ENCODE data around the gene L2HGDH. TPM values are rescaled to one million over a fixed set of nuclear protein-coding genes. Genes with fewer than 3 reads are reported as not detected.

L2HGDH gene
- total and polyA plus RNA-seq, 9 of the 15 experiments (the other 6 are each of a cell fraction or from before 2014, with no cell fraction given): 1.7 to 16.1 (median 10.5) TPM

DNA sequence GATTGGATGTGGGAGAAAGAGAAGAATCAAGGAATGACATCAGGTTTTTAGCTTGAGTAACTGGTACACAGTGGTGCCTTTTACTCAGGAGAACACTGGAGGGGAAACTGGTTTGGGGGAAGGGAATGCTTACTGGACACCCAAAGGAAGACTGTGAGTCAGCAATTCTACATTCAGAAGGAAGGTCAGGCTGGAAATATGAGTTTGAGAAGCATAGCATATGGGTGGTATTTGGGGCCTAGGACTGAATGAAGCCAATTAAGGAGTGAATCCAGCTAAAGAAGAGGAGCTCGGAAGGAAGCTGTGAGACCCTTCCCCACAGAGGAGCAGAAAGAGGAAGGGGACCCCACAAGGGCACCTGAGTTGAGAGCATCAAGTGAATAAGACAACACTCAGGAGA is 35.5 kb upstream of the L2HGDH start (continued):
- TF ChIP-seq, protein P1, sequence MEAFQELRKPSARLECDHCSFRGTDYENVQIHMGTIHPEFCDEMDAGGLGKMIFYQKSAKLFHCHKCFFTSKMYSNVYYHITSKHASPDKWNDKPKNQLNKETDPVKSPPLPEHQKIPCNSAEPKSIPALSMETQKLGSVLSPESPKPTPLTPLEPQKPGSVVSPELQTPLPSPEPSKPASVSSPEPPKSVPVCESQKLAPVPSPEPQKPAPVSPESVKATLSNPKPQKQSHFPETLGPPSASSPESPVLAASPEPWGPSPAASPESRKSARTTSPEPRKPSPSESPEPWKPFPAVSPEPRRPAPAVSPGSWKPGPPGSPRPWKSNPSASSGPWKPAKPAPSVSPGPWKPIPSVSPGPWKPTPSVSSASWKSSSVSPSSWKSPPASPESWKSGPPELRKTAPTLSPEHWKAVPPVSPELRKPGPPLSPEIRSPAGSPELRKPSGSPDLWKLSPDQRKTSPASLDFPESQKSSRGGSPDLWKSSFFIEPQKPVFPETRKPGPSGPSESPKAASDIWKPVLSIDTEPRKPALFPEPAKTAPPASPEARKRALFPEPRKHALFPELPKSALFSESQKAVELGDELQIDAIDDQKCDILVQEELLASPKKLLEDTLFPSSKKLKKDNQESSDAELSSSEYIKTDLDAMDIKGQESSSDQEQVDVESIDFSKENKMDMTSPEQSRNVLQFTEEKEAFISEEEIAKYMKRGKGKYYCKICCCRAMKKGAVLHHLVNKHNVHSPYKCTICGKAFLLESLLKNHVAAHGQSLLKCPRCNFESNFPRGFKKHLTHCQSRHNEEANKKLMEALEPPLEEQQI (IDR thresholded peaks at IDR 0.05): no peak
- TF ChIP-seq NR4A1 (CRISPR knock-in tag; IDR thresholded peaks at IDR 0.05) (no peak), NR4A1 (tag; IDR thresholded peaks at IDR 0.05) (no peak), YY1 (IDR thresholded peaks at IDR 0.05; ENCODE audit: borderline replicate concordance in 1 of 3, control insufficient read depth in 1 of 3, extremely low read depth in 1 of 3, insufficient read depth in 3 of 3, insufficient read length in 1 of 3, insufficient replicate concordance in 2 of 3, low read depth in 1 of 3, low read length in 2 of 3) (no peak), ASH1L (IDR thresholded peaks at IDR 0.05; ENCODE audit: borderline replicate concordance, low read depth, partially characterized antibody) (no peak), ZKSCAN1 (IDR thresholded peaks at IDR 0.05; ENCODE audit: low read depth, low read length) (no peak), NFIX (CRISPR knock-in tag; IDR thresholded peaks at IDR 0.05; ENCODE audit: low read depth) (no peak), NUFIP1 (IDR thresholded peaks at IDR 0.05; ENCODE audit: partially characterized antibody) (no peak), DNMT1 (IDR thresholded peaks at IDR 0.05) (no peak), RAD51 (IDR thresholded peaks at IDR 0.05; ENCODE audit: borderline replicate concordance, low read depth) (no peak), RUNX1 (IDR thresholded peaks at IDR 0.05; ENCODE audit: low read depth) (no peak), XRCC4 (IDR thresholded peaks at IDR 0.05; ENCODE audit: extremely low read depth, insufficient read depth, insufficient read length) (no peak), BRCA1 (IDR thresholded peaks at IDR 0.05) (no peak), BRCA1 (CRISPR knock-in tag; IDR thresholded peaks at IDR 0.05) (no peak), ZFP36 (IDR thresholded peaks at IDR 0.05; ENCODE audit: low read depth, low read length, partially characterized antibody) (no peak), MAFF (IDR thresholded peaks at IDR 0.05; ENCODE audit: low read length) (peak; percentile 93), ETS2 (tag; IDR thresholded peaks at IDR 0.05; ENCODE audit: borderline replicate concordance, poor library complexity, severe bottlenecking) (no peak), KAT8 (IDR thresholded peaks at IDR 0.05; ENCODE audit: low read depth) (no peak), KHSRP (IDR thresholded peaks at IDR 0.05) (no peak), ILK (tag; IDR thresholded peaks at IDR 0.05; ENCODE audit: borderline replicate concordance, low read depth) (no peak), ZNF436 (CRISPR knock-in tag; IDR thresholded peaks at IDR 0.05) (no peak), HDAC2 (IDR thresholded peaks at IDR 0.05) (no peak)
- TF ChIP-seq, protein P2, sequence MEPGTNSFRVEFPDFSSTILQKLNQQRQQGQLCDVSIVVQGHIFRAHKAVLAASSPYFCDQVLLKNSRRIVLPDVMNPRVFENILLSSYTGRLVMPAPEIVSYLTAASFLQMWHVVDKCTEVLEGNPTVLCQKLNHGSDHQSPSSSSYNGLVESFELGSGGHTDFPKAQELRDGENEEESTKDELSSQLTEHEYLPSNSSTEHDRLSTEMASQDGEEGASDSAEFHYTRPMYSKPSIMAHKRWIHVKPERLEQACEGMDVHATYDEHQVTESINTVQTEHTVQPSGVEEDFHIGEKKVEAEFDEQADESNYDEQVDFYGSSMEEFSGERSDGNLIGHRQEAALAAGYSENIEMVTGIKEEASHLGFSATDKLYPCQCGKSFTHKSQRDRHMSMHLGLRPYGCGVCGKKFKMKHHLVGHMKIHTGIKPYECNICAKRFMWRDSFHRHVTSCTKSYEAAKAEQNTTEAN (CRISPR knock-in tag; IDR thresholded peaks at IDR 0.05): no peak
- TF ChIP-seq, protein P3, sequence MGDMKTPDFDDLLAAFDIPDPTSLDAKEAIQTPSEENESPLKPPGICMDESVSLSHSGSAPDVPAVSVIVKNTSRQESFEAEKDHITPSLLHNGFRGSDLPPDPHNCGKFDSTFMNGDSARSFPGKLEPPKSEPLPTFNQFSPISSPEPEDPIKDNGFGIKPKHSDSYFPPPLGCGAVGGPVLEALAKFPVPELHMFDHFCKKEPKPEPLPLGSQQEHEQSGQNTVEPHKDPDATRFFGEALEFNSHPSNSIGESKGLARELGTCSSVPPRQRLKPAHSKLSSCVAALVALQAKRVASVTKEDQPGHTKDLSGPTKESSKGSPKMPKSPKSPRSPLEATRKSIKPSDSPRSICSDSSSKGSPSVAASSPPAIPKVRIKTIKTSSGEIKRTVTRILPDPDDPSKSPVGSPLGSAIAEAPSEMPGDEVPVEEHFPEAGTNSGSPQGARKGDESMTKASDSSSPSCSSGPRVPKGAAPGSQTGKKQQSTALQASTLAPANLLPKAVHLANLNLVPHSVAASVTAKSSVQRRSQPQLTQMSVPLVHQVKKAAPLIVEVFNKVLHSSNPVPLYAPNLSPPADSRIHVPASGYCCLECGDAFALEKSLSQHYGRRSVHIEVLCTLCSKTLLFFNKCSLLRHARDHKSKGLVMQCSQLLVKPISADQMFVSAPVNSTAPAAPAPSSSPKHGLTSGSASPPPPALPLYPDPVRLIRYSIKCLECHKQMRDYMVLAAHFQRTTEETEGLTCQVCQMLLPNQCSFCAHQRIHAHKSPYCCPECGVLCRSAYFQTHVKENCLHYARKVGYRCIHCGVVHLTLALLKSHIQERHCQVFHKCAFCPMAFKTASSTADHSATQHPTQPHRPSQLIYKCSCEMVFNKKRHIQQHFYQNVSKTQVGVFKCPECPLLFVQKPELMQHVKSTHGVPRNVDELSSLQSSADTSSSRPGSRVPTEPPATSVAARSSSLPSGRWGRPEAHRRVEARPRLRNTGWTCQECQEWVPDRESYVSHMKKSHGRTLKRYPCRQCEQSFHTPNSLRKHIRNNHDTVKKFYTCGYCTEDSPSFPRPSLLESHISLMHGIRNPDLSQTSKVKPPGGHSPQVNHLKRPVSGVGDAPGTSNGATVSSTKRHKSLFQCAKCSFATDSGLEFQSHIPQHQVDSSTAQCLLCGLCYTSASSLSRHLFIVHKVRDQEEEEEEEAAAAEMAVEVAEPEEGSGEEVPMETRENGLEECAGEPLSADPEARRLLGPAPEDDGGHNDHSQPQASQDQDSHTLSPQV (IDR thresholded peaks at IDR 0.05): peak; percentile 83
